ENCODE data around the gene SEC31A. TPM values are rescaled to one million over a fixed set of nuclear protein-coding genes. Genes with fewer than 3 reads are reported as not detected.

Gene SEC31A
- total and polyA plus RNA-seq, 12 donors = 137 to 355 (median 205) TPM

GRCh38 chr4:82913305-82913704, 22.4 kb upstream of the SEC31A start:
- no peaks in the 10 kb centered on the region for H3K9me3 ChIP-seq (replicated peaks in 1 of 3)
- H3K36me3 ChIP-seq (replicated peaks in 1 of 2) = no peaks in the 10 kb centered on the region
- TF ChIP-seq POLR2A (IDR thresholded peaks at IDR 0.05) = no peak
- TF ChIP-seq CTCF (IDR thresholded peaks at IDR 0.05) = no peak
- intact Hi-C loops (cut with DNase I) = no loop called here
- no peak overlapping the region for H3K4me3 ChIP-seq
- H3K27me3 ChIP-seq = no peaks in the 10 kb centered on the region
- no peak for DNase-seq
- H3K4me1 ChIP-seq (replicated peaks in 1 of 2) = no peaks in the 10 kb centered on the region
- H3K27ac ChIP-seq = no peak overlapping the region
- 46 to 48% (median 47%) methylated on average over 2 of the region's 2 CpGs for WGBS, 4 donors

- H3K4me3 ChIP-seq = no peak overlapping the region
- no peak overlapping the region for H3K27ac ChIP-seq
- TF ChIP-seq POLR2A (IDR thresholded peaks at IDR 0.05) (no peak), CTCF (IDR thresholded peaks at IDR 0.05) (no peak)
- no peaks in the 10 kb centered on the region for H3K4me1 ChIP-seq (replicated peaks in 1 of 2)
- no peak for DNase-seq
- intact Hi-C loops (cut with DNase I) = loop anchor here in 1 of 2 donors (10.0 kb wide), 1 partner anchor 95 kb away; no protein-coding TSS in a partner anchor
- no peaks in the 10 kb centered on the region for H3K27me3 ChIP-seq
- WGBS, 4 donors = 57 to 65% (median 59%) methylated on average over 1 of the region's 1 CpG
- H3K9me3 ChIP-seq (replicated peaks in 1 of 3) = no peaks in the 10 kb centered on the region
- H3K36me3 ChIP-seq (replicated peaks in 1 of 2) = no peaks in the 10 kb centered on the region
Observed at GRCh38 chr4:82909326-82909725, 18.4 kb upstream of the SEC31A start.

- H3K9me3 ChIP-seq (replicated peaks in 1 of 3) = no peaks in the 10 kb centered on the region
- H3K27ac ChIP-seq = no peak overlapping the region
- H3K4me3 ChIP-seq = no peak overlapping the region
- TF ChIP-seq POLR2A (IDR thresholded peaks at IDR 0.05) = no peak
- no peak for TF ChIP-seq CTCF (IDR thresholded peaks at IDR 0.05)
- H3K4me1 ChIP-seq (replicated peaks in 1 of 2) = peaks cover 0 to 6% of the 10 kb centered on the region in 2 donors
- H3K36me3 ChIP-seq (replicated peaks in 1 of 2) = no peaks in the 10 kb centered on the region
- no peaks in the 10 kb centered on the region for H3K27me3 ChIP-seq
- intact Hi-C loops (cut with DNase I) = loop anchor here in 1 of 2 donors (10.0 kb wide), 1 partner anchor 98 kb away; no protein-coding TSS in a partner anchor
- no peak for DNase-seq
- WGBS, 4 donors = 90 to 96% (median 93%) methylated on average over 3 of the region's 3 CpGs
Observed at GRCh38 chr4:82906469-82906868, 15.5 kb upstream of the SEC31A start.

GRCh38 chr4:82905205-82905604, 14.3 kb upstream of the SEC31A start:
- intact Hi-C loops (cut with DNase I) = loop anchor here in 1 of 2 donors (10.0 kb wide), 1 partner anchor 100 kb away; no protein-coding TSS in a partner anchor
- no peak overlapping the region for H3K4me3 ChIP-seq
- 75 to 90% (median 84%) methylated on average over 2 of the region's 2 CpGs for WGBS, 4 donors
- H3K36me3 ChIP-seq (replicated peaks in 1 of 2) = no peaks in the 10 kb centered on the region
- no peaks in the 10 kb centered on the region for H3K27me3 ChIP-seq
- H3K4me1 ChIP-seq (replicated peaks in 1 of 2) = peaks cover 0 to 7% of the 10 kb centered on the region in 2 donors
- no peak for DNase-seq
- TF ChIP-seq POLR2A (IDR thresholded peaks at IDR 0.05) = no peak
- TF ChIP-seq CTCF (IDR thresholded peaks at IDR 0.05) = no peak
- no peak overlapping the region for H3K27ac ChIP-seq
- no peaks in the 10 kb centered on the region for H3K9me3 ChIP-seq (replicated peaks in 1 of 3)

Measured in adrenal gland (tissue), 12 donors.